IMR-90 (cell line): ENCODE data around the gene LDHB. TPM values are rescaled to one million over a fixed set of nuclear protein-coding genes. Genes with fewer than 3 reads are reported as not detected.

ENCODE experiments used
- ATAC-seq: fragments of 200-7000 bp; cut with Tn5 transposase; 2 replicates; pipeline ENCODE4 v1.9.1; 2020; ENCODE audit warnings: low read depth, mild to moderate bottlenecking, moderate library complexity
- BruUV-seq: library from RNA; stranded (reverse); fragments of 400-500 nt; replicated peaks from 2 replicates; lab custom pipeline; 2021; lab: Mats Ljungman, UMichigan
- CTCF ChIA-PET: fragments of 300-600 bp; formaldehyde crosslinking; extraction: SDS; loops from one replicate; lab custom pipeline; 2021; ENCODE audit warnings: antibody characterized with exemption; lab: Yijun Ruan, JAX
- POLR2A ChIA-PET: fragments of 300-600 bp; sonication (Branson Sonifier 250); formaldehyde crosslinking; loops from one replicate; lab custom pipeline; 2022; ENCODE audit warnings: antibody characterized with exemption; ENCODE audit not compliant: unreplicated experiment; lab: Charles Lee
- DNase-seq: peaks from one replicate; pipeline ENCODE4 v3.0.0; 2013
- H2AFZ ChIP-seq: replicated peaks from 2 replicates; pipeline ENCODE3; 2013; ENCODE audit warnings: low read length, mild to moderate bottlenecking; ENCODE audit not compliant: poor library complexity
- H2AK5ac ChIP-seq: 2 replicates; pipeline ENCODE4 v1.6.1; 2013; ENCODE audit warnings: low read depth, low read length, inconsistent platforms
- H2AK9ac ChIP-seq: replicated peaks from 2 replicates; pipeline ENCODE3; 2013; ENCODE audit warnings: mild to moderate bottlenecking, low read depth, low read length, moderate library complexity; ENCODE audit not compliant: poor library complexity
- H2BK120ac ChIP-seq: 2 replicates; pipeline ENCODE4 v1.6.1; 2013; ENCODE audit warnings: low read depth, low read length, inconsistent platforms
- H2BK15ac ChIP-seq: 3 replicates; pipeline ENCODE4 v1.6.1; 2013; ENCODE audit warnings: low read depth, low read length, inconsistent platforms
- H2BK20ac ChIP-seq: 2 replicates; pipeline ENCODE4 v1.6.1; 2013; ENCODE audit warnings: low read depth, mild to moderate bottlenecking, inconsistent platforms, low read length, moderate library complexity
- H2BK5ac ChIP-seq: 2 replicates; pipeline ENCODE4 v1.6.1; 2013; ENCODE audit warnings: mild to moderate bottlenecking, low read depth, low read length, inconsistent platforms; ENCODE audit not compliant: poor library complexity, severe bottlenecking
- H3K14ac ChIP-seq: replicated peaks from 2 replicates; pipeline ENCODE4 v1.6.1; 2013; ENCODE audit warnings: low read depth, low read length, inconsistent platforms
- H3K18ac ChIP-seq: 2 replicates; pipeline ENCODE4 v1.6.1; 2013; ENCODE audit warnings: low read depth, low read length, control low read depth
- H3K23ac ChIP-seq: 2 replicates; pipeline ENCODE4 v1.6.1; 2013; ENCODE audit warnings: low read depth, low read length, inconsistent platforms
- H3K27ac ChIP-seq: 2 replicates; pipeline ENCODE4 v1.5.1; 2013; ENCODE audit warnings: mild to moderate bottlenecking, control low read depth, low read length; ENCODE audit not compliant: insufficient read depth
- H3K27me3 ChIP-seq: 2 replicates; pipeline ENCODE4 v1.6.1; 2013; ENCODE audit warnings: low read length; ENCODE audit not compliant: control insufficient read depth, insufficient read depth
- H3K36me3 ChIP-seq: 2 replicates; pipeline ENCODE4 v1.6.1; 2013; ENCODE audit warnings: low read length, mixed read lengths; ENCODE audit not compliant: control insufficient read depth, insufficient read depth
- H3K4ac ChIP-seq: 2 replicates; pipeline ENCODE4 v1.6.1; 2013; ENCODE audit warnings: low read depth, low read length, inconsistent platforms
- H3K4me1 ChIP-seq: 2 replicates; pipeline ENCODE4 v1.6.1; 2013; ENCODE audit warnings: low read length, mixed read lengths; ENCODE audit not compliant: control insufficient read depth, insufficient read depth
- H3K4me2 ChIP-seq: 2 replicates; pipeline ENCODE4 v1.6.1; 2013; ENCODE audit warnings: low read depth, mild to moderate bottlenecking, control low read depth, low read length, moderate library complexity
- H3K4me3 ChIP-seq: 2 replicates; pipeline ENCODE4 v1.5.1; 2013; ENCODE audit warnings: low read depth, mild to moderate bottlenecking, control low read depth, low read length, moderate library complexity; ENCODE audit not compliant: insufficient read depth
- H3K56ac ChIP-seq: 2 replicates; pipeline ENCODE4 v1.6.1; 2013; ENCODE audit warnings: low read length, inconsistent platforms; ENCODE audit not compliant: insufficient read depth; ENCODE audit errors: extremely low read depth
- H3K79me1 ChIP-seq, 2 experiments: 2 replicates each; pipeline ENCODE4 v1.6.1; 2013; ENCODE audit warnings: low read length in 2 of 2, inconsistent platforms in 1 of 2, low read depth in 1 of 2
- H3K9ac ChIP-seq: 2 replicates; pipeline ENCODE4 v1.6.1; 2013; ENCODE audit warnings: low read depth, low read length, control low read depth
- H3K9me1 ChIP-seq: 2 replicates; pipeline ENCODE4 v1.6.1; 2013; ENCODE audit warnings: low read length, inconsistent platforms; ENCODE audit not compliant: insufficient read depth
- H3K9me3 ChIP-seq: 2 replicates; pipeline ENCODE4 v1.6.1; 2013; ENCODE audit warnings: low read length; ENCODE audit not compliant: control insufficient read depth, insufficient read depth
- H4K20me1 ChIP-seq: 2 replicates; pipeline ENCODE4 v1.6.1; 2013; ENCODE audit warnings: low read length, inconsistent platforms; ENCODE audit not compliant: insufficient read depth
- H4K5ac ChIP-seq: 2 replicates; pipeline ENCODE4 v1.6.1; 2013; ENCODE audit warnings: mild to moderate bottlenecking, low read depth, low read length, control low read depth
- H4K8ac ChIP-seq, 2 experiments: 2 replicates each; pipeline ENCODE4 v1.6.1; 2013; ENCODE audit warnings: low read depth in 2 of 2, low read length in 2 of 2, control low read depth in 1 of 2, inconsistent platforms in 1 of 2
- H4K91ac ChIP-seq: 2 replicates; pipeline ENCODE4 v1.6.1; 2013; ENCODE audit warnings: low read depth, low read length, inconsistent platforms; ENCODE audit not compliant: insufficient read depth
- BHLHE40 ChIP-seq: fragments of 150-350 bp; IDR thresholded peaks from 2 replicates; pipeline ENCODE4 v1.6.1; 2016; ENCODE audit warnings: mild to moderate bottlenecking, low read depth, low read length
- CHD1 ChIP-seq: IDR thresholded peaks from 2 replicates; pipeline ENCODE4 v1.6.1; 2012; ENCODE audit warnings: low read depth, low read length, improper control_type of control experiment
- FOS ChIP-seq: fragments of 150-350 bp; IDR thresholded peaks from 2 replicates; pipeline ENCODE4 v1.6.1; 2016; ENCODE audit warnings: low read depth, low read length
- MAFK ChIP-seq: IDR thresholded peaks from 2 replicates; pipeline ENCODE4 v1.6.1; 2012; ENCODE audit warnings: low read depth, low read length, improper control_type of control experiment
- MXI1 ChIP-seq: IDR thresholded peaks from 2 replicates; pipeline ENCODE4 v1.6.1; 2012; ENCODE audit warnings: low read depth, mild to moderate bottlenecking, low read length, moderate library complexity, borderline replicate concordance
- POLR2A ChIP-seq: IDR thresholded peaks from 2 replicates; pipeline ENCODE4 v1.6.1; 2012; ENCODE audit warnings: mild to moderate bottlenecking, low read depth, low read length
- RAD21 ChIP-seq: IDR thresholded peaks from 2 replicates; pipeline ENCODE4 v1.6.1; 2012; ENCODE audit warnings: low read length, improper control_type of control experiment
- RFX5 ChIP-seq: IDR thresholded peaks from 2 replicates; pipeline ENCODE4 v1.8.0; 2012; ENCODE audit warnings: low read depth, mild to moderate bottlenecking, low read length, moderate library complexity
- SMC3 ChIP-seq: fragments of 150-350 bp; IDR thresholded peaks from 2 replicates; pipeline ENCODE4 v1.6.1; 2016; ENCODE audit warnings: low read depth, mild to moderate bottlenecking, antibody characterized with exemption, low read length, moderate library complexity
- WGBS, 2 experiments: methylation state at CpG; one replicate each; pipeline versions ENCODE4 v1.1.5 to v1.1.7; 2013; ENCODE audit warnings: missing lambda C conversion rate in 2 of 2; ENCODE audit not compliant: insufficient read length in 1 of 2; ENCODE audit errors: extremely low coverage in 2 of 2; 5-methylcytosine and 5-hydroxymethylcytosine counted together
- dilution Hi-C: fragments of 300-500 bp; cut with HindIII; formaldehyde crosslinking; loops from one replicate; pipeline ENCODE4 v1.14.3; 2018; ENCODE audit warnings: low sequenced_read_pairs; ENCODE audit not compliant: unreplicated experiment
- in situ Hi-C: fragments of 300-500 bp; cut with MboI; formaldehyde crosslinking; loops from 3 replicates; pipeline ENCODE4 v1.14.3; 2019; ENCODE audit warnings: low sequenced_read_pairs, inconsistent platforms, mixed read lengths
- intact Hi-C: fragments of 100-400 bp; cut with micrococcal nuclease; formaldehyde crosslinking; loops from 2 replicates; pipeline ENCODE4 v1.10.0; 2022
- polyA plus RNA-seq, 3 experiments: library from polyadenylated mRNA; depleted of rRNA; stranded (reverse); fragments of >200 nt; gene quantifications; 2 replicates each; pipeline ENCODE4 v1.2.3, GENCODE V29; 2012; ENCODE audit warnings: low replicate concordance in 1 of 3
- total RNA-seq: library from RNA; depleted of rRNA; stranded (reverse); fragments of >200 nt; gene quantifications from 2 replicates; pipeline ENCODE4 v1.2.3, GENCODE V29; 2012

LDHB gene
- total and polyA plus RNA-seq, 2 of the 4 experiments (the other 2 are of a cell fraction), result 623 to 630 TPM

GRCh38 chr12:21690704-21691368, 33.2 kb upstream of the LDHB start:
- Histone ChIP-seq H4K20me1 (no peaks in the 10 kb centered on the region), H3K27ac (no peak overlapping the region), H2BK20ac (no peak overlapping the region), H3K4me2 (no peak overlapping the region), H3K9me3 (peaks cover 3% of the 10 kb centered on the region; the same call in 1 of the 2 replicates), H3K56ac (no peak overlapping the region), H4K5ac (no peak overlapping the region), H3K4me1 (no peaks in the 10 kb centered on the region), H3K27me3 (no peaks in the 10 kb centered on the region; the same call in 1 of the 2 replicates), H2AK5ac (no peak overlapping the region), H3K4me3 (no peak overlapping the region), H2BK120ac (no peak overlapping the region), H3K23ac (no peak overlapping the region), H2BK15ac (no peak overlapping the region), H3K14ac (no peak overlapping the region), H2AK9ac (no peak overlapping the region), H3K79me1 (no peaks in the 10 kb centered on the region), H3K9ac (no peak overlapping the region), H3K4ac (no peak overlapping the region), H2AFZ (no peak overlapping the region), H2BK5ac (no peak overlapping the region), H4K8ac (no peak overlapping the region), H3K36me3 (no peaks in the 10 kb centered on the region), H4K91ac (no peak overlapping the region), H3K18ac (no peak overlapping the region), H3K9me1 (no peaks in the 10 kb centered on the region; the same call in 1 of the 2 replicates)
- no peak for TF ChIP-seq CHD1
- TF ChIP-seq SMC3, result no peak
- no peak for TF ChIP-seq POLR2A
- TF ChIP-seq RAD21, result no peak
- no peak for TF ChIP-seq FOS
- no peak for TF ChIP-seq BHLHE40
- TF ChIP-seq MAFK, result no peak
- TF ChIP-seq MXI1, result no peak
- no peak for TF ChIP-seq RFX5
- no peak for DNase-seq
- intact Hi-C loops (no loop called here), in situ Hi-C loops (loop anchor here (25.0 kb wide), 1 partner anchor 746 kb away; no protein-coding TSS in a partner anchor), dilution Hi-C loops (no loop called here)
- no TSS peak for BruUV-seq
- POLR2A ChIA-PET, result no interaction called here
- WGBS, 2 experiments, result 100% methylated on average over 1 of the region's 2 CpGs; no CpG with 5 or more reads in 1 of the 2 experiments
- CTCF ChIA-PET, result no interaction called here
- no peak for ATAC-seq
